GM21717 (cell line): ENCODE results near the gene SDSL.

Experiments used
- ATAC-seq: cut with Tn5 transposase; IDR thresholded peaks from one replicate; pipeline ENCODE4 v1.9.1; 2021; ENCODE audit warnings: mild to moderate bottlenecking, moderate library complexity; ENCODE audit not compliant: unreplicated experiment

SDSL gene, protein sequence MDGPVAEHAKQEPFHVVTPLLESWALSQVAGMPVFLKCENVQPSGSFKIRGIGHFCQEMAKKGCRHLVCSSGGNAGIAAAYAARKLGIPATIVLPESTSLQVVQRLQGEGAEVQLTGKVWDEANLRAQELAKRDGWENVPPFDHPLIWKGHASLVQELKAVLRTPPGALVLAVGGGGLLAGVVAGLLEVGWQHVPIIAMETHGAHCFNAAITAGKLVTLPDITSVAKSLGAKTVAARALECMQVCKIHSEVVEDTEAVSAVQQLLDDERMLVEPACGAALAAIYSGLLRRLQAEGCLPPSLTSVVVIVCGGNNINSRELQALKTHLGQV

DNA sequence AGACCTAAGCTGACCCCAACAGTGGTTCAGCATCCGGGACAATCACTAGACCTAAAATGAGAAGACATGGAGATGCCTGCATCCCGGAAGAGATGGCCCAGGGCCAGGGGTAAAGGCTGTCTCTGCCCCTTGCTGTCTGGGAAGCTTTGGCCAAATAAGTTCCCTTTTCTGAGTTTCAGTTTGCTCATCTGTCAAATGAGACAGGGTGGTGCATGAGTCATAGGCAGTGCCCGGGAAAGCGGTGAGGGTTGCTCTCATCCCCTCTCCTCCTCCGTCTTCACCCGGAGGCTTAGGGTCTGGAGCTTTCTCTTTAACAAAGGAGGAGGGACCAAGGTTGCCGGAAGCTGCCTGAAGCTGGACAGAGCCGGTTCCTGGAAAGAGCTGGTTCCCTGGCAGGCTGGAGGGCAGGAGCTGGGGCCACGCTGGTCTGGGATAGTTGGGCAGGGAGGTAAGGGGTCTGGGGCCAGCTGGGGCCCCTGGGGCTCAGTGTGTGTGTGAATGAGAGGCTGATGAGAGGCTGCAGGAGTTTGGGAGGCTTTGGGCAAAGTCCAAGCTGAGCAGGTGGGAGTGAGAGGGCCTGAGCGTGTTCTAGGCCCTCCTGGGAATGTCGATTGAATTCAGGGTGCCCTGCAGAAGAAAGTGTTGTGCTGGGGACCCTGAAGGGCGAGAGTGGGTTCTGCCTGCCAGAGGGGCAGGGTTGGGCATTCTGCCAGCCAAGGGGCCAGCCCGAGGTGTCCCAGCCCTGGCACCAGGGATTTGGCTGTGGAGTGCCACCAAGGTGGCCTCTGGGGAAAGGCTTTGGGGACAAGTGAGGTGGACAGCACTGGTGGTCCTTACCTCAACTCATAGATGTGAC is at the start of gene SDSL:
Gene SDSL, plus strand, starts transcription at position 351 of the 856 bp plus-strand sequence. CDS start 5,603 bp downstream, outside the sequence.
- peak; percentile 86 for ATAC-seq

DNA sequence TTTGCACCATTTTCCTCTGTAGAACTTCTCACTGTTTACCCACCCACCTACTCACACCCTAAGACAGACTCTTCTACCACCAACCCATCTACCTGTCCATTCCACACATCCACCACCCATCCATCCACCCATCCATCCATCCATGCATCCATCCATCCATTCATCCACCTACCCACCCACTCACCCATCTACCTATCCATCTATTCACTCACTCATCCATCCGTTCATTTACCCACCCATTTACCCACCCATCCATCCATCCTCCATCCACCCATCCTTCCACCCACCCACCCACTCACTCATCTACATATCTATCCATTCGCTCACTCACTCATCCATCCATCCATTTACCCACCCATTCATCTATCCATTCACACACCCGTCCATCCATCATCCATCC is 48.7 kb upstream of the SDSL start:
- ATAC-seq = no peak

DNA sequence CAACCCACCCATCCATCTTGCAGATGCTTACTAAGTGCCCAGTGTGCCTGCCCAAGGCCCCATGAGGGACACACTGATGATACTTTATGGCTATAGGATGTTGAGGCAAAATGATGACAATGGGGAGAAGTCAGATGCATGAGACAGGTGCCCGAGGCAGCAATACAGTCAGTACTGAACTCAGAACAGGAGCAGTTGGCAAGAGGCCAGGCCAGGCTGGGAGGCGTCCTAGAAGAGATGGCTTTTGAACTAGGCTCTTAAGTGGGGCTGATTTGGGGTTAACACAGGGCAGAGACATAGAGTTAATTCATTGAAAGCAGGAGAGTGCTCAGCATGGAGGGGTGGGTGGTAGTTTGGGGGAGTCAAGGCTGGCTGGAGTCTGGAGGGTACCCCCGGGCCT is 48.2 kb upstream of the SDSL start:
- ATAC-seq = no peak

DNA sequence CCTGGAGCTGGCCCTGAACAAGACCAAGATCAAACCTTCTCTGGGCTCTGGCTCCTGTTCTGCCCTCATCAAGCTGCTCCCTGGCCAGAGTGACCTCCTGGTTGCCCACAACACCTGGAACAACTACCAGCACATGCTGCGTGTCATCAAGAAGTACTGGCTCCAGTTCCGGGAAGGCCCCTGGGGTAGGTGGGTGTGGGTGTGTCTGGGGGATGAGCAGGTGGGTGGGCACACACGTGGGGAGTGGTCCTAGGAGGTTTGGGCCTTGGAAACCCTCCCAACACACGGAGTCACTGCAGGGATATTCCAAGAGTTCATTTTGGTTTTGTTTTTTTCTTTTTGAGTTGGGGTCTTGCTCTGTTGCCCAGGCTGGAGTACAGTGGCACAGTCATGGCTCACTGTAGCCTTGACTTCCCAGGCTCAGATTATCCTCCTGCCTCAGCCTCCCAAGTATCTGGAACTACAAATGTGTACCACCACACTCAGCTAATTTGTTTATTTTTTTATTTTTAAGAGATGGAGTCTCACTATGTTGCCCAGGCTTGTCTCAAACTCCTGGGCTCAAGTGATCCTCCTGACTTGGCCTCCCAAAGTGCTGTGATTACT is 47.3 kb upstream of the SDSL start:
- ATAC-seq = no peak

DNA sequence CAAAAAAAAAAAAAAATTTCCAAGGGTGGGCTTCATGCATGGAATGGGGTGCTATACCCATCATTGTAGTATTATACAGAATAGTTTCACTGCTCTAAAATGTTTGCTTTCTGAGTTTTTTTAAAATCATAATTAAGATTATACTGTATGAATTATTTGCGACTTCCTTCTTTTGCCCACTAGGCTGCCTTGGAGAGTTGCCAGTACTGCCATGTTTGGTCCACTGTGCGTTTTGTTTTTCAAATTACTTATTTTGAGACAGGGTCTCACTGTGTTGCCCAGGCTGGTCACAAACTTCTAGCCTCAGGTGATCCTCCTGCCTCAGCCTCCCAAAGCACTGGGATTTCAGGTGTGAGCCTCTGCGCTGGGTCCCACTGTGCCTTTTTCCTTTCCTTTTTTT is 43.9 kb upstream of the SDSL start:
- no peak for ATAC-seq

DNA sequence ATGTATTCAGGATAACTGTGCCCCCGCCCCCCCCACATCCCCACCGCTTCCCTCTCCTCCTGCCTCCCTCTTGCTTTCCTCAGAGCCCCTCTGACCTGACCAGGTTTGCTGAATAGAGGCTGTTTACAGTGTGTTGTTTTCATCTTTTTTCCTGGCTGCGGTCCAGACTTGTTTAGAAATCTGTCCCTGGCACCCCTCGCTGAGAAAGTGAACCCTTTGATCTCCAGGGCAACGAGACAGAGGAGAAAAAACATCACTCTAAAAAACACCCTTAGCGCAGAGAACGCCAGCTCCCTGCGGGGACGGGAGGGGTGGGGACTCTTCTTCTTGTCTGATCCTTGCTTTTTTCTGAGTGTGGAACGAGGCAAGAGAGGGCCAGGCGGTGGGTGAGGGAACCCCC is 41.0 kb upstream of the SDSL start:
- no peak for ATAC-seq

DNA sequence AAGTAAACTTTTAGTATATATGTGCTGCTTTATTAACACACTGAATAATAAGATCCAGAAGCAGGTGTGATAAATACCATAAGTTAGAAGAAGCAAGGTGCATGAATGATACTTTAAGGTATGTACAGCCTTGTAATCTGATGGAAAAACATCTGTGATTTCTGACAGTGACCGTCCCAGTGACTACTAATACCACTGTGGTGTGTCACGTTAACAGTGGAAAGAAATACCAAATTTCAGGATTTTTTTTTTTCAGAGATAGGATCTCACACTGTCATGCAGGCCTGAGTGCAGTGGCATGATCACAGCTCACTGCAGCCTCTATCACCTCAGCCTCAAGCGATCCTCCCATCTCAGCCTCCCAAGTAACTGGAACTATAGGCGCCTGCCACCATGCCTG is 40.0 kb upstream of the SDSL start:
- no peak for ATAC-seq

DNA sequence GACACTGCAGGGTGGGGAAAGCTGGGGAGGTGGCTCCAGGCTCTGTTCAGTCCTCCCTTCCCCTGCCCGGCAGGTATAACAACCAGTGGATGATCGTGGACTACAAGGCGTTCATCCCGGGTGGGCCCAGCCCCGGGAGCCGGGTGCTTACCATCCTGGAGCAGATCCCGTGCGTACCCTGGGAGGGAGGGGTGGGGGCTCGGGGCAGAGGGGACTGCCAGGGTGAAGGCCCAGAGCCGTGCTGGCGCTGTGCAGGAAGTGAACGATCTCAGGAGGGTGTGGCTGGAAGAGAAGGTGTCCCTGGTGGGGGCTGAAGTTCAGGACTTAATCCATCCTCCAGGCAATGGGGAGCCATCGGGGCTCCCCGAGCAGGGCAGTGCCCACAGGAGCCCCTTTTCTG is 37.4 kb upstream of the SDSL start:
- no peak for ATAC-seq

DNA sequence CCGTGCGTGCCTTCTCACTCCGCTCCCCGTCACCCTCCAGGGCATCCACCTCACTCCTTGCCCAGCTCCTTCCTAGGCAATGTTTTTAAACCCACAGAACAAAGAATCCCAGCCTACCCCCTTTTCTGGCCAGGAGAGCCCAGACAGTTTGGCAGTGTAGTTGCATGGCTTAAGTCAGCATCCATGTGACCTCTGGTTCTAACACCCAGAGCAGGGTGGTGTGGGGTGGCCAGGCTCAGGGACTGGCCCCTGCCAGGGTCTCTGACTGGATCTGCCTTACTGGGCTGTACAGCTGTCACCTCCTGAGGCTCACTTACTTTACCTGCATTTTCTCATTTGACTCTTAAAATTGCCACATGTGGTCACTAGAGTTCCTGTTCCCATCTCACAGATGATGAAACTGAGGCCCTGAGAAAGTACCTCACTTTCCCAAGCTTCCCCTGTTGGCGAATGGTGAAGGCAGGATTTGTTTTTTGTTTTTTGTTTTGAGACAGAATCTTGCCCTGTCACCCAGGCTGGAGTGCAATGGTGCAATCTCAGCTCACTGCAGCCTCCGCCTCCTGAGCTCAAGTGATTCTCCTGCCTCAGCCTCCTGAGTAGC is 36.8 kb upstream of the SDSL start:
- ATAC-seq = no peak

DNA sequence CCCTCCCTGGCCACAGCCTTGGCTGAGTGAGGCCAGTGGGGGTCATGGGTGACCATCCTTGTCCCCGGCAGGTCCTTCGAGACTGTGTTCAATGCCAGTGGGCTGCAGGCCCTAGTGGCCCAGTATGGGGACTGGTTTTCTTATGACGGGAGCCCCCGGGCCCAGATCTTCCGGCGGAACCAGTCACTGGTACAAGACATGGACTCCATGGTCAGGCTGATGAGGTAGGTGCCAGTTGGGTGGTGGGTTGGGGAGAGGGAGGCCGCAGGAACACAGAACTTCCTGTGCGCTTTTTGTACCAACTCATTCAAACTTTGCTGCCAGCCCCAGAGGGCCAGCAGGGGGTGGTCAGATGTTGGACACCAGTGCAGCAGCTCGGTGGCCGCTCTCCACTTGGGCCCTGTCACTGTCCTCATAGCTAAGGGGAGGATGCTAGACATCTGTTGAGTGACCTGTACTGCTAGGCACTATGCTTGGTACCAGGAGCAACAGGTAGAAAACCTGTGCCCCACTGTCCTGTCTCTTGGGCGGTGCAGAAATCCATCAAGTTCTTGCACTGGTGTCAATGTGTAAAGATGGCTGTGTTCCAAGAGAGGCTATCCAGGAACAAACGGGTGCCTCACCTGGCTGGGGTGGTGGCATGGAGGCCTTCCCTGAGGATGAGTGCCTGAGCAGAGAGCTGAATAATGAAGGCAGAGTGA is 35.2 kb upstream of the SDSL start:
- ATAC-seq = no peak

DNA sequence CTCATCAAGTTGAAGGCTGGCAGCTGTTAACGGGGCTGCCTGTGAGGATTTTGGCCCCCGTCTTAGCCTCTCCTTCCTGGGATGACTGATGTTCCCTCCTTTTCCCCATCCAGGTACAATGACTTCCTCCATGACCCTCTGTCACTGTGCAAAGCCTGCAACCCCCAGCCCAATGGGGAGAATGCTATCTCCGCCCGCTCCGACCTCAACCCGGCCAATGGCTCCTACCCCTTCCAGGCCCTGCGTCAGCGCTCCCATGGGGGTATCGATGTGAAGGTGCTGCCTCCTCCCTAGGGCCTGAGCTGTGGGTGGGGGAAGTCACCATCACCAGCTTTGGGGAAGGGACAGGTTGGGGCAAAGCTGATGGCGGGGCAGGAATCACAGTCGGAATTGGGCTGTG is 34.5 kb upstream of the SDSL start:
- no peak for ATAC-seq

DNA sequence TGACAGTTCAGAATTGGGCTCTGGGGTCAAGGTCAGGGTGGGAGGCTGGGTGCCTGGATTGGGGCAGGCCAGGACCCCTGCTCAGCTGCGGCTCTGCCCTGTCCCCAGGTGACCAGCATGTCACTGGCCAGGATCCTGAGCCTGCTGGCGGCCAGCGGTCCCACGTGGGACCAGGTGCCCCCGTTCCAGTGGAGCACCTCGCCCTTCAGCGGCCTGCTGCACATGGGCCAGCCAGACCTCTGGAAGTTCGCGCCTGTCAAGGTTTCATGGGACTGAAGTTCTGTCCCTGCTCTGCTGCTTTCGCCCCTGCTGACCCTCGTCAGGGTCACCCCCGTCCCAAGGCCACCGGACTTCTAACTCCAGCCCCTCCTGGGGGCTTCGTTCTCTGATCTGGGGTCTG is 33.8 kb upstream of the SDSL start:
- ATAC-seq = no peak

DNA sequence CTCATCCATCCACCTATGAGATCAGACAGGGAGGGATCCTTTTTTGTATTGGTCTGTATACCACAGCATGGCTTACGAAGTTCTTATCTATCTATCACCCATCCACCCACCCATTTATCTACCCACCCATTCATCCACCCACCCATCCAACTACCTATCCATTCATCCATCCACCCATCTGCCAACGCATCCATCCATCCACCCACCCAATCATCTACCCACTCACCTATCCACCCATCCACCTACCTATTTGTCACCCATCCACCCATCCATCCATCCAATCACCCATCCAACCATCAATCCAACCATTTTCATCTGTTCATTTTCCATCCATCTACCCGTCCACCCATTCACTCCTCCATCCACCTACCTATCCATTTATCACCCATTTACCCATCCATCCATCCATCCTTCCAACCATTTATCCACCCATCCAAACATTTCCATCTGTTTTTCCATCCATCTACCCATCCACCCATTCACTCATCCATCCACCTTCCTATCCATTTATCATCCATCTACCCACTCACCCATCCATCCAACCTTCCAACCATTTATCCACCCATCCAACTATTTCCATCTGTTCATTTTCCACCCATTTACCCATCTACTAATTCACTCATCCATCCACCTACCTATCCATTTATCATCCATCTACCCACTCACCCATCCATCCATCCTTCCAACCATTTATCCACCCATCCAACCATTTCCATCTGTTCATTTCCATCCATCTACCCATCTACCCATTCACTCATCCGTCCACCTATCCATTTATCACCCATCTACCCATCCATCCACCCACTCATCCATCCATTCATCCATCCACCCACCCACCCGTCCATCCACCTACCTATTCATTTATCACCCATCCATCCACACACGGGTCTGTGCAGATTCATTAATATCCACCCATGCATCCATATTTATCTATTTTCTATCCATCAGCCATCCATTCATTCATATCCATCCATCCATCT is 31.8 kb upstream of the SDSL start:
- ATAC-seq = no peak

DNA sequence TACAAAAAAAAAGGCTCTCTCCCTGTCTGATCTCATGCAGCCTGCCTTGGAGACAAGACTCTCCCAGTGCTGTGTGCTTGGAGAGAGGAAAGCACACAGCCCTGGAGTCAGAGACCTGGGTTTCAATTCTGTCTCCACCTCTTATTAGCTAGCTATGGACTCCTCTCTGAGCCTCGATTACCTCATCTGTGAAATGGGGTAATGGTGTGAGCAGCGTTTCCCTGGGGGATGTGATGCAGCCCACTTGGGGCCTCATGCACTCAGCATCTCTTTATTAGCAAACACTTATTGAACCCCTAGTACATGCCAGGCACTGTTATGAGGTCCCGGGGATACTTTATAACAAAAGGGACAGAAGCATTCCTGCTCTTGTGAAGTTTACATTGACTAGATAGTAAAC is 31.0 kb upstream of the SDSL start:
- no peak for ATAC-seq

DNA sequence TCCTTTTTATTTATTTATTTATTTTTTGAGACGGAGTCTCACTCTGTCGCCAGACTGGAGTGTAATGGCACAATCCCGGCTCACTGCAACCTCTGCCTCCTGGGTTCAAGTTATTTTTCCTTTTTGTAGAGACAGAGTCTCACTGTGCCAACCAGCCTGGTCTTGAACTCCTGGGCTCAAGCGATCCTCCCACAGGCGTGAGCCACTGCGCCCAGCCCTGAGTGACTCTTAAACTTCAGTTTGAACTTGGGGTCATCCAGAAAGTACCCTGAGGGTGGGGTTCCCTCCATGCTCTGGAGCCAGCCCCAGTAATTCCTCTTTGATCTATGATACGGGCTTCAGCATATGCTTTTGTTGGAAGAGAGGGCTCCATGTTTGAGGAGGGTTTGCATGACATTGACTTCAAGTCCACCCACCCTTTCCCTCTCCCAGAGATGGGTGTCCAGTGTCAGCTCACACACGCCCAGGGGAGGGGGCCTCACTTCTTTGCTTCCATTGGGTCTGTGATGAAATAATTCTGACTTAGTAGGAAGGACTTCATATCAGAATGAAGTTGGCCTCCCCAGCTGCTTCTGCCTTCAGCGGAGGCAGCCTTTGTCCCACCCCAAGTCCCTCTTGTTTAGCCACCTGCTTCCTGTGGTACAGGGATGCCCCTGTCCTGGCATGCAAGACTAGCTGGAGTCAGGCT is 30.4 kb upstream of the SDSL start:
- ATAC-seq = no peak

DNA sequence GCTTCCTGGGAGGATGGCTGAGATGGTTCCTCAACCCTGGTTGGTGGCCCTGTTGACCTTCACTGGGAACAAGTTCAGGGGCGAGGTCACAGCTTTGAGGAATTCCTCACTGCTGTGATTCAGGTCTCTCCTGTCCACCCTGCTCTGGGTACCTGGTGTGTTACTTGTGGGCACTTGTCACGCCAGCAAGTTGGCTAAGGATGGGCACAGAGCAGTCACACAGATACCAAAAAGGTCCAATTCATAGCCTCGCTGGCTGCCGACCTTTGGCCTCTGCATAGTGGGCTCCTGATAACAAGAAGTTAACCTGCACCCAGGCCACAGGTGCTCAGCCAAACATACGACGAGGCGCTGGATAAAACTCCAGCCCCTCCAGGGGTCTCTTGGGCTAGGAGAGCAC is 29.7 kb upstream of the SDSL start:
- ATAC-seq = no peak

DNA sequence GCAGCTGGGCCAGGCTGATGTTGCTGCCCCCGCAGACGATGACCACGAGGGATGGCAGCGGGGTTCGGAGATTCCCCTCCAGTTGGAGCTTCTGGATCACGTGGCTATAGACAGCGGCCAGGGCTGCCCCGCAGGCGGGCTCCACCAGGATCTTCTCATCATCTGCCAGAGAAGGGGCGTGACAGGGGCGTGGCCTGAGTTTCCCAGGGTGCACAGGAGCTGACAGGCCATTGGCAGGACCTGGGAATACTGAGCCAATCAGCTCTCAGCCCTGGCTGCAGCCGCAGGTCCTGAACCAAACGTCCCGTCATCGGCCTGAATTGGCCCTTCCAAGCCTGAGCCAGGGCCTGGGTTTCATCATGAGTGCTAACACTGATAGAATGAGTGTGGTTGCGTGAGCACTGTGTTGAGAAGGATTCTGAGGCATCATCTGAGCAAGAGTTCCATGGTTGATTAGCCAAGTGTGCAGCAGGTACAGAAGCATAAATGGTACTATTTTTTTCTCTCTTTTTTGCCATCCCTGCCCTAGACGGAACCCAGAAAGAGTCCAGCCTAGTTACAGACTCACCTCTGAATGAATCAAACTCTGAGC is 29.1 kb upstream of the SDSL start:
- ATAC-seq = peak; percentile 43

DNA sequence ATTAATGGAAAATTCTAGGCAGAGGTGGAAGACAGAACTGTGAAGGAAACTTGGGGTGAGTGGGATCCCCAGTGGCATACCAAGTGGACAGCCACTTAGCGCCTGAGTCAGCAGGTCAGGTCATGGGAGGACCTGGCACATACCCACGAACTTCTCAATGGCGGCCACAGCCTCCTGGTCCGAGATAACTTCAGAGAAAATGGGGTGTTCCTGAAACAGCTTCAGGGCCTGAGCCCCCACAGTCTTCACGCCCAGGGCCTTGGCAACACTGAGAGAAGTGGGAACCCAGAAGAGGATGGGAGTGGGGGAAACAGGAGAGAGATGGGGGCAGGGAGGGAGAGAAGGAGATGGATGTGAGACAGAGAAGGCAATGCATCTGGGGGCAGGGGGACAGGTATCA is 28.4 kb upstream of the SDSL start:
- no peak for ATAC-seq

DNA sequence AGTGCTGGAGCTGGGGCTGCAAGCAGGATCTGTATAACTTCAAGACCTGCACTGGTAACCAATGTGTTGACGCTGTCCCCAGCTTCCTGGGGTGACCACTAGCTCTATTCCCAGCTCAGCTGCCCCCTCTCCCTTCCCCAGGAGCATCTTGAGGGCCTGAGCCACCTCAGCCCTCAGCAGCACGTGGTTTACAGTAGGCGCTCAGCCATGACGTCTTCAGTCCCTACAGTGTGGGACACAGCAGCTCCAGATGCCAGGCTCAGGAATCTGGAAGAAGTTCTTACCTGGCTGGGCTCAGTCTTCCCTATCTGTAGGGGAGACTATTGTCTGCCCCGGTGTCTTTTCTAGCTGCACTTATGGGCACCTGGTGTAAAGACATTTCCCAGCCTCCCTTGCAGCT is 27.1 kb upstream of the SDSL start:
- no peak for ATAC-seq
